ENCODE measurements around the gene CFAP300. TPM values are rescaled to one million over a fixed set of nuclear protein-coding genes. Genes with fewer than 3 reads are reported as not detected.

Gene CFAP300
- total RNA-seq, 1 experiment from 2014 or later, result 1.7 TPM

- H3K56ac ChIP-seq (ENCODE audit: insufficient read length, low read depth, low read length), result peak overlapping the region; percentile 59
- peak overlapping the region; percentile 95 for H4K91ac ChIP-seq (ENCODE audit: insufficient read length, low read depth, low read length)
- H3K27me3 Mint-ChIP-seq (ENCODE audit: low read depth), result no peaks in the 10 kb centered on the region; the same call in none of the 2 replicates
- peak overlapping the region; percentile 91 for H4K8ac ChIP-seq (replicated peaks; ENCODE audit: insufficient read length, low read depth, low read length)
- WGBS (ENCODE audit: extremely low coverage, insufficient read length, low lambda C conversion rate), result no CpG with 5 or more reads among the region's 61 CpGs
- H2BK15ac ChIP-seq (ENCODE audit: low read depth, low read length), result peak overlapping the region; percentile 69; the same call in 1 of the 2 replicates
- H3K27ac ChIP-seq (ENCODE audit: insufficient read length, low read depth, low read length), result peak overlapping the region; percentile 91
- H3K4ac ChIP-seq (ENCODE audit: low read depth, low read length), result peak overlapping the region; percentile 96; the same call in 1 of the 2 replicates
- H3K9me3 ChIP-seq (ENCODE audit: control insufficient read depth, low read depth, low read length), result no peaks in the 10 kb centered on the region
- H3K9me3 Mint-ChIP-seq, result no peaks in the 10 kb centered on the region
- peaks cover 2 to 8% (median 5%) of the 10 kb centered on the region in 3 experiments; a peak in 5 of 7 replicates for H3K36me3 Mint-ChIP-seq (ENCODE audit: insufficient read depth in 1 of 3, low read depth in 3 of 3)
- H3K4me3 Mint-ChIP-seq, result peak overlapping the region; percentile 91 to 95
- peak; percentile 91 for DNase-seq
- H4K20me1 ChIP-seq (ENCODE audit: control insufficient read depth, insufficient read depth, insufficient read length), result no peaks in the 10 kb centered on the region
- H3K79me1 ChIP-seq (ENCODE audit: insufficient read depth, low read depth, low read length, poor library complexity, severe bottlenecking), result no peaks in the 10 kb centered on the region
- no peak overlapping the region for H2AK5ac ChIP-seq (ENCODE audit: insufficient read length, low read length)
- H3T11ph ChIP-seq (ENCODE audit: low read length), result peak overlapping the region; percentile 78
- peak overlapping the region; percentile 97 for H2BK12ac ChIP-seq (ENCODE audit: insufficient read length, low read depth, low read length)
- no peaks in the 10 kb centered on the region for H3K27me3 ChIP-seq (ENCODE audit: insufficient read depth, low read length)
- peak; percentile 28; the same call in 2 of the 3 replicates for TF ChIP-seq CTCF (conservative IDR thresholded peaks at IDR 0.05)
- H3K9ac ChIP-seq (ENCODE audit: extremely low read depth, insufficient read length, low read length), result peak overlapping the region; percentile 97
- peak overlapping the region; percentile 91 for H2BK120ac ChIP-seq (ENCODE audit: low read depth, low read length, poor library complexity, severe bottlenecking)
- H2AFZ ChIP-seq (ENCODE audit: low read length), result no peak overlapping the region
- no peak overlapping the region for H2BK20ac ChIP-seq (ENCODE audit: low read depth, low read length, poor library complexity, severe bottlenecking)
- H3K27ac Mint-ChIP-seq, result peak overlapping the region; percentile 99 to 100 (median 99)
- peaks cover 4% of the 10 kb centered on the region; the same call in 1 of the 2 replicates for H3K4me1 ChIP-seq (ENCODE audit: insufficient read depth, low read length)
- H2BK5ac ChIP-seq (ENCODE audit: insufficient read length, low read length), result peak overlapping the region; percentile 97
- peak overlapping the region; percentile 97 for H4K5ac ChIP-seq (ENCODE audit: insufficient read length, low read depth, low read length)
- peaks cover 12% of the 10 kb centered on the region for H3K23me2 ChIP-seq (ENCODE audit: insufficient read length, low read depth, low read length, poor library complexity, severe bottlenecking)
- peaks cover 7% of the 10 kb centered on the region; the same call in 1 of the 2 replicates for H3K79me2 ChIP-seq (ENCODE audit: insufficient read depth, low read length)
- peaks cover 43% of the 10 kb centered on the region in 2 experiments for H3K4me1 Mint-ChIP-seq
- H3K23ac ChIP-seq (ENCODE audit: insufficient read length, low read depth, low read length), result no peak overlapping the region
- H3K14ac ChIP-seq (ENCODE audit: insufficient read depth, low read length), result peak overlapping the region; percentile 100
- H3K4me2 ChIP-seq (ENCODE audit: insufficient read depth, insufficient read length, low read length), result peak overlapping the region; percentile 85
- H3K18ac ChIP-seq (ENCODE audit: insufficient read length, low read depth, low read length), result peak overlapping the region; percentile 100
Measured at GRCh38 chr11:102111011-102111786, 64.0 kb downstream of the CFAP300 start.
